ENCODE measurements around the gene ARHGAP18.

DNA sequence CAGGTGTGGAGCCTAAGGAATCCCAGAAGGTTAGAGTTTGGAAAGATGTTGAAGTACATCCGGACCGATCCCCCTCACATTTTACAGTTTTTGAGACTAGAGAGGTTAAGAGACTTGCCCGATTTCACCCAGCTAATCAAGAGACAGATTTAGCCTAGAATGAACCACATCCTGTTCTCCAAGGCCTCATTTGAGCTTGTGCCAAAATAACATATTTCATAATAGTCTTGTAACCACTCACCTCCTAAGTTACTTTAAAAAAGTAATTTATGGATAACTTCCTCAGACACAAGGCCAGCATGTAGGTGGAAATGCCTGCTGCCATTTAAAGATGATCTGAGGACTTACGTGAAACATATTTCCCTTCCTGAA is 39.8 kb upstream of the ARHGAP18 start:
- TF ChIP-seq, protein P1, sequence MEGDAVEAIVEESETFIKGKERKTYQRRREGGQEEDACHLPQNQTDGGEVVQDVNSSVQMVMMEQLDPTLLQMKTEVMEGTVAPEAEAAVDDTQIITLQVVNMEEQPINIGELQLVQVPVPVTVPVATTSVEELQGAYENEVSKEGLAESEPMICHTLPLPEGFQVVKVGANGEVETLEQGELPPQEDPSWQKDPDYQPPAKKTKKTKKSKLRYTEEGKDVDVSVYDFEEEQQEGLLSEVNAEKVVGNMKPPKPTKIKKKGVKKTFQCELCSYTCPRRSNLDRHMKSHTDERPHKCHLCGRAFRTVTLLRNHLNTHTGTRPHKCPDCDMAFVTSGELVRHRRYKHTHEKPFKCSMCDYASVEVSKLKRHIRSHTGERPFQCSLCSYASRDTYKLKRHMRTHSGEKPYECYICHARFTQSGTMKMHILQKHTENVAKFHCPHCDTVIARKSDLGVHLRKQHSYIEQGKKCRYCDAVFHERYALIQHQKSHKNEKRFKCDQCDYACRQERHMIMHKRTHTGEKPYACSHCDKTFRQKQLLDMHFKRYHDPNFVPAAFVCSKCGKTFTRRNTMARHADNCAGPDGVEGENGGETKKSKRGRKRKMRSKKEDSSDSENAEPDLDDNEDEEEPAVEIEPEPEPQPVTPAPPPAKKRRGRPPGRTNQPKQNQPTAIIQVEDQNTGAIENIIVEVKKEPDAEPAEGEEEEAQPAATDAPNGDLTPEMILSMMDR (conservative IDR thresholded peaks at IDR 0.05; ENCODE audit: low read depth in 2 of 2): no peak
- TF ChIP-seq EZH2phosphoT487 (IDR thresholded peaks at IDR 0.05; ENCODE audit: unreplicated experiment) (no peak), POLR2AphosphoS5 (IDR thresholded peaks at IDR 0.05; ENCODE audit: low read depth) (no peak), CREB1 (CRISPR knock-in tag; IDR thresholded peaks at IDR 0.05; ENCODE audit: low read depth) (no peak), EZH2 (IDR thresholded peaks at IDR 0.05; ENCODE audit: low read depth, unreplicated experiment) (no peak), JUNB (IDR thresholded peaks at IDR 0.05; ENCODE audit: unreplicated experiment) (no peak), NANOG (IDR thresholded peaks at IDR 0.05; ENCODE audit: borderline replicate concordance) (no peak), ZNF114 (CRISPR knock-in tag; IDR thresholded peaks at IDR 0.05) (no peak), STAT1 (IDR thresholded peaks at IDR 0.05; ENCODE audit: unreplicated experiment) (no peak), ETS1 (IDR thresholded peaks at IDR 0.05) (no peak), ZNF331 (CRISPR knock-in tag; IDR thresholded peaks at IDR 0.05; ENCODE audit: low read depth) (no peak)
- TF ChIP-seq, protein P2, sequence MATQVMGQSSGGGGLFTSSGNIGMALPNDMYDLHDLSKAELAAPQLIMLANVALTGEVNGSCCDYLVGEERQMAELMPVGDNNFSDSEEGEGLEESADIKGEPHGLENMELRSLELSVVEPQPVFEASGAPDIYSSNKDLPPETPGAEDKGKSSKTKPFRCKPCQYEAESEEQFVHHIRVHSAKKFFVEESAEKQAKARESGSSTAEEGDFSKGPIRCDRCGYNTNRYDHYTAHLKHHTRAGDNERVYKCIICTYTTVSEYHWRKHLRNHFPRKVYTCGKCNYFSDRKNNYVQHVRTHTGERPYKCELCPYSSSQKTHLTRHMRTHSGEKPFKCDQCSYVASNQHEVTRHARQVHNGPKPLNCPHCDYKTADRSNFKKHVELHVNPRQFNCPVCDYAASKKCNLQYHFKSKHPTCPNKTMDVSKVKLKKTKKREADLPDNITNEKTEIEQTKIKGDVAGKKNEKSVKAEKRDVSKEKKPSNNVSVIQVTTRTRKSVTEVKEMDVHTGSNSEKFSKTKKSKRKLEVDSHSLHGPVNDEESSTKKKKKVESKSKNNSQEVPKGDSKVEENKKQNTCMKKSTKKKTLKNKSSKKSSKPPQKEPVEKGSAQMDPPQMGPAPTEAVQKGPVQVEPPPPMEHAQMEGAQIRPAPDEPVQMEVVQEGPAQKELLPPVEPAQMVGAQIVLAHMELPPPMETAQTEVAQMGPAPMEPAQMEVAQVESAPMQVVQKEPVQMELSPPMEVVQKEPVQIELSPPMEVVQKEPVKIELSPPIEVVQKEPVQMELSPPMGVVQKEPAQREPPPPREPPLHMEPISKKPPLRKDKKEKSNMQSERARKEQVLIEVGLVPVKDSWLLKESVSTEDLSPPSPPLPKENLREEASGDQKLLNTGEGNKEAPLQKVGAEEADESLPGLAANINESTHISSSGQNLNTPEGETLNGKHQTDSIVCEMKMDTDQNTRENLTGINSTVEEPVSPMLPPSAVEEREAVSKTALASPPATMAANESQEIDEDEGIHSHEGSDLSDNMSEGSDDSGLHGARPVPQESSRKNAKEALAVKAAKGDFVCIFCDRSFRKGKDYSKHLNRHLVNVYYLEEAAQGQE (IDR thresholded peaks at IDR 0.05; ENCODE audit: unreplicated experiment): no peak
